Measurements from ENCODE around the gene KIF19.

Gene KIF19

GRCh38 chr17:74304184-74304583 lies 21.8 kb upstream of the KIF19 start:
- no peak for DNase-seq (ENCODE audit: low spot score)

- DNase-seq (ENCODE audit: low spot score), result no peak
Measured at GRCh38 chr17:74305865-74306654, 20.0 kb upstream of the KIF19 start.

- DNase-seq (ENCODE audit: low spot score), result peak; percentile 27
Measured at GRCh38 chr17:74307984-74308773, 17.8 kb upstream of the KIF19 start.

- no peak for DNase-seq (ENCODE audit: low spot score)
Measured at GRCh38 chr17:74309902-74310301, 16.1 kb upstream of the KIF19 start.

- DNase-seq (ENCODE audit: low spot score), result no peak
Measured at GRCh38 chr17:74314877-74315276, 11.1 kb upstream of the KIF19 start.

- no peak for DNase-seq (ENCODE audit: low spot score)
Measured at GRCh38 chr17:74316220-74316619, 9.8 kb upstream of the KIF19 start.

GRCh38 chr17:74317071-74317470 lies 9.0 kb upstream of the KIF19 start:
- no peak for DNase-seq (ENCODE audit: low spot score)

- no peak for DNase-seq (ENCODE audit: low spot score)
Measured at GRCh38 chr17:74318391-74318790, 7.6 kb upstream of the KIF19 start.

- no peak for DNase-seq (ENCODE audit: low spot score)
Measured at GRCh38 chr17:74324521-74324920, 1.5 kb upstream of the KIF19 start.

- no peak for DNase-seq (ENCODE audit: low spot score)
Measured at GRCh38 chr17:74325376-74325742, 667 bp upstream of the KIF19 start.

GRCh38 chr17:74326506-74326905 lies 480 bp downstream of the KIF19 start:
- DNase-seq (ENCODE audit: low spot score), result no peak

GRCh38 chr17:74328487-74328886 lies 2.5 kb downstream of the KIF19 start:
- DNase-seq (ENCODE audit: low spot score), result no peak

- no peak for DNase-seq (ENCODE audit: low spot score)
Measured at GRCh38 chr17:74329378-74329777, 3.4 kb downstream of the KIF19 start.

- no peak for DNase-seq (ENCODE audit: low spot score)
Measured at GRCh38 chr17:74330446-74330845, 4.4 kb downstream of the KIF19 start.

GRCh38 chr17:74332017-74332650 lies 6.1 kb downstream of the KIF19 start:
- no peak for DNase-seq (ENCODE audit: low spot score)

GRCh38 chr17:74332763-74333283 lies 6.8 kb downstream of the KIF19 start:
- peak; percentile 41 for DNase-seq (ENCODE audit: low spot score)

- no peak for DNase-seq (ENCODE audit: low spot score)
Measured at GRCh38 chr17:74334393-74335039, 8.5 kb downstream of the KIF19 start.

GRCh38 chr17:74335529-74336062 lies 9.6 kb downstream of the KIF19 start:
- no peak for DNase-seq (ENCODE audit: low spot score)

- no peak for DNase-seq (ENCODE audit: low spot score)
Measured at GRCh38 chr17:74336307-74336706, 10.3 kb downstream of the KIF19 start.

GRCh38 chr17:74337834-74338500 lies 11.9 kb downstream of the KIF19 start:
- no peak for DNase-seq (ENCODE audit: low spot score)

GRCh38 chr17:74339537-74340195 lies 13.6 kb downstream of the KIF19 start:
- no peak for DNase-seq (ENCODE audit: low spot score)

Measured in hematopoietic multipotent progenitor cell treated with erythropoietin and hydrocortisone succinate and interleukin-3 and kit ligand, for 15 days (in vitro differentiated cells).